ENCODE results near the gene CD68.

The CD68 gene

GRCh38 chr17:7579001-7579833, at the start of gene CD68:
Gene CD68, plus strand, starts transcription at chr17:7579638. Its CDS starts 40 bp downstream, at chr17:7579678.
- DNase-seq: peak; percentile 70 to 71

DNA sequence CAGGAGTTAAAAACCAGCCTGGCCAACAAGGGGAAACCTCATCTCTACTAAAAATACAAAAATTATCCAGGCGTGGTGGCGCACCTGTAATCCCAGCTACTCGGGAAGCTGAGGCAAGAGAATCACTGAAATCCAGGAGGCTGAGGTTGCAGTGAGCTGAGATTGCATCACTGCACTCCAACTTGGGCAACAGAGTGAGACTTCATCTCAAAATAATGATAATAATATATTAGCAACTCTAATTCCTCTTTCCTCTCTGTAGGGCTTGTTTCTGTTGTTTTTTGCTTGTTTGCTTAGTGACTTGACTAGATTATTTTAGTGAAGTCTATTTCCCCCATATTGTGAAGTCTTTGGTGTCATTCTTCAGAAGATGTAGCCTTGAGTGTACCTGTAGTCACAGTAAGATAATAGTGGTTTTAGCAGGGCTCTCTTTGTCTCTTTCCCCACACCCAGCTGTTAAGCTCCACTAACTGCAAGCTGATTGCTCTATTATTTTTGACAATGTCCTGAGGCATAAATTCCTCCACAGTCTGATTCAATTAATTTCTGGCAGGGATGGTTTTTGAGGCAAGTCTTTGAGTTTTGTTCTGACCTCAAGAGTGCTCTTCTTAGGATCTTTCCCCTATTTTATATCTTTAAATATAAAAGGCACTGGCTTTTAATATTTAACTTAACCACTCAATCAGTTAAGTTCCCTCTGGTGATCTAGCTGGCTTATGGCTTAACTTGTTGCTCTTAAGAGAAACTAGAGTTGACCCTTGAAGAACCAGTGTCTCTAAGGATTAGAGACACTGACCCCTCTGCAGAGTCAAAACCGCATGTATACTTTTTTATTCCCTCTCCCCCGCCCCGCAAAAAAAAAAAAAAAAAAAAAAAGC, 49.2 kb upstream of the CD68 start:
- DNase-seq: no peak

- no peak for DNase-seq
Observed at GRCh38 chr17:7538050-7538449, 41.4 kb upstream of the CD68 start.

GRCh38 chr17:7538891-7539545, 40.4 kb upstream of the CD68 start:
- DNase-seq: no peak

GRCh38 chr17:7541074-7541621, 38.3 kb upstream of the CD68 start:
- no peak for DNase-seq

DNA sequence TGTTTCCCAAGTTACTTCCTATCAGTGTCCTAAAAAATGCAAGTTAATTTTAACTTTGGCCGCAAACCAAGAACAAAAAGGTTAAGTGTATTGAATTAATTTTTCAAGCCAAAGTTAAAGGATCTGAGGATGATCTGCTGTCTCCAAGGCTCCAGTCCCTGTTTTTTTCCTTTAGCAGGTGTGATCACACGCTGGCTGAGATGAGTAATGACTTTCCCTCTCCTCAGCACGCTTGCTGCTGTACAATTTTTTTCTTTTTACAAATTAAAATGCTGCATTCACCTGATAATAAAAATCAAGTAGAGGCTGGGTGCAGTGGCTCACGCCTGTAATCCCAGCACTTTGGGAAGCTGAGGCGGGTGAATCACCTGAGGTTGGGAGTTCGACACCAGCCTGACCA, 34.5 kb upstream of the CD68 start:
- DNase-seq: no peak

DNA sequence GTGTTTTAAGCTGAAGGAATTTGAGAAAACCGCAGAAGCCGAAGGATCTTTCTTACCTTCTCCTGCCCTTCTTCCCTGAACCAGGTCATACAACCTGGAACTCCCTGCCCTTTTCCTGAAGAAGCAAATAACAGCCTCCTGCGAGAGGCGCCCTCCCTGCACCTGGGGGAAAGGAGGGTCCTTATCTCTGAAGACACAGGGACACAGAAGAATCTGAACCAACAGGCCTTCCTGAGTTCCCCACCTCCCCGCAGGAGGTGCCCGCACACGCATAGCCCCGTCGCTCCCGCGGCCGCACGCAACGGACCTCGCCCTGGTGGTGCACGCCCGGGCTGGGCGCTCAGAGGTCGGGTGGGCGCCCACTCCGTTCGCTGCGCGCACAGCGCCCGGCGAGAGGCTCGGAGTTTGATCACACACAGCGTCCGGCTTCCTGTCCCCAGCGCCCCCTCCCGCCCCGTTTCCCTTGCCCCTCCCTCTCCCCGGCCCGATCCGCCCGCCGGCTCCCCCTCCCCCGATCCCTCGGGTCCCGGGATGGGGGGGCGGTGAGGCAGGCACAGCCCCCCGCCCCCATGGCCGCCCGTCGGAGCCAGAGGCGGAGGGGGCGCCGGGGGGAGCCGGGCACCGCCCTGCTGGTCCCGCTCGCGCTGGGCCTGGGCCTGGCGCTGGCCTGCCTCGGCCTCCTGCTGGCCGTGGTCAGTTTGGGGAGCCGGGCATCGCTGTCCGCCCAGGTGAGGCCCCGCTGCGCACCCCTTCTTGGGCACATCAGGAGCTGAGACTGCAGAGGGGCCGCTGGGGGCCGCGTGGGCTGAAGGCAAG, 30.6 kb upstream of the CD68 start, which contains the start of gene TNFSF12:
Gene TNFSF12, plus strand, starts transcription at position 474 of the 816 bp plus-strand sequence. Its CDS starts 96 bp downstream, at position 570.
- DNase-seq: no peak

- no peak for DNase-seq
Observed at GRCh38 chr17:7549401-7550055, 29.9 kb upstream of the CD68 start.

DNA sequence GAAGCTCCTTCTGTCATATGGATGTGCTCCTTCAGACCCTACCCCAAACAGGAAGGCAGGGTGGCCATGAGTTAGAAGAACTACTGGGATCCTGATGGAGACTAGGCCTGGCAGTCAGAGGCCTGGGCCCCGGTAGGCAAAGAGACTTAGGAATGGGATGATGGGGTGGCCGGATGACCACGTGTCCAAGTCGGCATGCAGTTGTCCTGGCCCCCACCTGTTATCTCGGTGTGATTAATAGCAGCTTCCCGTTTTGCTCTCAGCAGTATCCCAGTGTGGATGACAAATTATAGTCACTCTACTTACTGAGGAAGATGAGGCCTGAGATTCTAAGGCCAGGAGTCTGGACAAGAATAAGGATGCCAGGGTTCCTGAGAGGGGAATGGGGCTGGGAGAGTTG, 29.1 kb upstream of the CD68 start:
- DNase-seq: no peak

- no peak for DNase-seq
Observed at GRCh38 chr17:7551396-7551795, 28.0 kb upstream of the CD68 start.

- peak; percentile 76 for DNase-seq
Observed at GRCh38 chr17:7552621-7553051, 26.8 kb upstream of the CD68 start.

GRCh38 chr17:7553356-7553755, 26.1 kb upstream of the CD68 start:
- DNase-seq: no peak

DNA sequence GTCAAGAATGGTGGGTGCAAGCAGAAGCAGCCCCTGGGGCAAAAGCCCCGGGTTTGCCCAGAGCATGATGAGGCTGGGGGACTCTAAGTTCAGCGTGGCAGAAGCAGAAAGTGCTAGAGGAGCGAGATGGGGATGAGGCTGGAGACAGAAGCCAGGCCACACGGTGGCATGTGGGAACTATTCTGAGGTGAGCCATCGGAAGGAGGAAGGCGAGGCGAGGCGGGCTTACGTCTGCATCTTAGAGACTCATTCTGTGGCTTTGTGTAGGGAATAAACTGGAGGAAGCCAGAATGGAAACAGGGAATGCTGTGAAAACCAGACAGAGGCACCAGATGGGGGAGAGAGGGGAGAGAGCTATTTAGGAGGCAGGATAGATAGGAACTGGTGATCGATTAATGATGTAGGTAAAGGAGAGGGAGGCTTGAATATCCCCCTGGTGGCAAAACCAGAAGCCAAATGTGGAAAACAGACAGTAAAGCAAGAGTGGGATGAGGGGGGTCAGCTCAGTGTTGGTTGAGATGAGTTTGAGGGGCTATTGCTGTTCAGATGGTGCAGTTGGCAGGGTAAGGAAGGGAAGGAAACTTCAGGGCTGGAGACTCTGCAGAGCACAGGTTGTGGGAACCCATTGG, 24.0 kb upstream of the CD68 start:
- DNase-seq: no peak

GRCh38 chr17:7556627-7557026, 22.8 kb upstream of the CD68 start:
- DNase-seq: no peak

GRCh38 chr17:7557147-7557764, 22.2 kb upstream of the CD68 start:
- no peak for DNase-seq

DNA sequence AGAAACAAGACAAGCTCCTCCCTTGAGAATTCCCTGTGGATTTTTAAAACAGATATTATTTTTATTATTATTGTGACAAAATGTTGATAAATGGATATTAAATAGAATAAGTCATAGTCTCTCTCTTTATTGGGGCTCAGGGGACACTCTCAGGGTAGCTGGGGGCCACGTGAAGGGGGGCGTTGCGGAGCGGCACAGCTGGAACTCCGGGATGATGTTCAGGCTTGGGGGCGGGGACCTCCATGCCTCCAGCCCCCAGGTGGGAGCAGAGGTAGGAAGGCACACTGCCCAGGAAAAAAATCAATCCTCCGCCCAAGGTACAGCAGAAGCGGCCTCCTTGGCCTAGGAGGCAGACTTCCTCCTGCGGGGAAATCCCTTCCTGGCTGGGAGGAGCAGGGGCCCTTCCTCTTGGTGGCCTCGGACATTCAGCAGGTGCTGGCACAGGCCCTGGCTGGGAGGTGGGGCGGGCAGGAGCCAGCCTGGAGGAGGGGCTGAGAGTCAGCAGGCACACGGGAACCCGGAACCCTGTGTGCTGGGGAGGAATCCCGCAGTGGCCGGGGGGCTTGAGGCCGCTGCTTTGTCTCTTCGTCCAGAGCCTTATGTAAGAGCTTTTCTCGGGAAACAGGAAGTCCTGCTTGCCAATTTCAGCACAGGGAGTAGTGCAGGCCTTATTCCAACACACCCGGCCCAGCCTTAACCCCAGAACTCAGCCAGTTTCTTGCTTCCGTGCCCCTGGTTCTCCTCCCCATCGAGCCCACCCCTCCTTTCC, 21.5 kb upstream of the CD68 start:
- DNase-seq: peak; percentile 70 to 85

GRCh38 chr17:7558544-7559319, 20.7 kb upstream of the CD68 start, which contains the start of gene TNFSF13:
Gene TNFSF13, plus strand, starts transcription at chr17:7558750. Its CDS starts 290 bp downstream, at chr17:7559040.
- peak; percentile 74 to 82 for DNase-seq

DNA sequence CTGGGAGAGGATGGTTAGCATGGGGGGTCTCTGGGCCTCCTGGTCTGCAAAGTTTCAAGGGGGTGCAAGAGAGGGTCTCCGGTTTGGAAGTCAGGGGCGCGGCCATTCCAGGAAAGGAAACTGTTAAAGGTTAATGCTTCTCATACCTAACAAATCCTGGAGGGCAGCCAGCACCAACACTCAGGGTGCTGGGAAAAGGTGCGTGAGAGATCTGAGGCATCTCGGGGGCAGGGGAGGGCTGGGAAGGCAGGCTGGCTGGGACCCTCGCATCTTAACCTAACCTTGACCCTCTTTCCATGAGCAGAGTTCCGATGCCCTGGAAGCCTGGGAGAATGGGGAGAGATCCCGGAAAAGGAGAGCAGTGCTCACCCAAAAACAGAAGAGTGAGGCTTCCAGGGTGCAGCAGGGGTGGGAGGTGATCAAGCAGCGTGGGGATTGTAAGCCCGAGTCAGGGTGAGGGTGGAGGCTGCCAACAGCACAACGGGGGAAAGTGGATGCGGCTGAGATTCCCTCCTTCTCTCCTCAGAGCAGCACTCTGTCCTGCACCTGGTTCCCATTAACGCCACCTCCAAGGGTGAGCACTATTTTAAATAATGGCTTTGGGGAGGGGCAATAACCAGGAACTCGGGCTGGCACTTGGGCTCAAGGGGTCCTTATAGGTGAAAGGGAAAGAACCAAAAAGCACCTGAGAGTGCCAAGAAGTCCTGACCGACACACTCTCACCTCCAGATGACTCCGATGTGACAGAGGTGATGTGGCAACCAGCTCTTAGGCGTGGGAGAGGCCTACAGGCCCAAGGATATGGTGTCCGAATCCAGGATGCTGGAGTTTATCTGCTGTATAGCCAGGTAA, 19.9 kb upstream of the CD68 start:
- no peak for DNase-seq

Data from AML-193 (cell line).